ENCODE results near the gene TMBIM1.
"Not testable (repeated sequence)": the region's sequence is repeated elsewhere in the genome, so short reads cannot be mapped to it uniquely, and the experiment has no call there.

TMBIM1 gene

GRCh38 chr2:218273214-218273907, 18.9 kb downstream of the TMBIM1 start:
- not testable (repeated sequence) for DNase-seq

- peak in 53 of 56 donors; percentile 27 to 86 (median 65) for DNase-seq
Observed at GRCh38 chr2:218272531-218273212, 19.6 kb downstream of the TMBIM1 start.

- DNase-seq: no peak
Observed at GRCh38 chr2:218271865-218272530, 20.3 kb downstream of the TMBIM1 start.

GRCh38 chr2:218271487-218271797, 20.9 kb downstream of the TMBIM1 start:
- no peak for DNase-seq

- DNase-seq: peak in 4 of 56 donors; percentile 56 to 80 (median 64)
Observed at GRCh38 chr2:218270721-218271486, 21.4 kb downstream of the TMBIM1 start.

- peak; percentile 94 to 100 (median 100) for DNase-seq
Observed at GRCh38 chr2:218269900-218270720, 22.2 kb downstream of the TMBIM1 start, which contains the start of the genes AAMP and PNKD. AAMP (minus strand) TSS chr2:218270137; CDS start chr2:218270086, 51 bp downstream. PNKD (plus strand) TSS chr2:218270519; CDS start chr2:218270536, 17 bp downstream.

- DNase-seq: no peak
Observed at GRCh38 chr2:218267259-218267658, 25.0 kb downstream of the TMBIM1 start.

- no peak for DNase-seq
Observed at GRCh38 chr2:218266316-218266979, 25.9 kb downstream of the TMBIM1 start.

- DNase-seq: no peak
Observed at GRCh38 chr2:218265626-218266025, 26.7 kb downstream of the TMBIM1 start.

- DNase-seq: no peak
Observed at GRCh38 chr2:218264773-218265561, 27.3 kb downstream of the TMBIM1 start.

GRCh38 chr2:218263817-218264641, 28.3 kb downstream of the TMBIM1 start:
- DNase-seq: no peak

- no peak for DNase-seq
Observed at GRCh38 chr2:218262631-218263586, 29.4 kb downstream of the TMBIM1 start.

- no peak for DNase-seq
Observed at GRCh38 chr2:218262237-218262600, 30.1 kb downstream of the TMBIM1 start.

GRCh38 chr2:218261423-218262236, 30.7 kb downstream of the TMBIM1 start:
- DNase-seq: no peak

- no peak for DNase-seq
Observed at GRCh38 chr2:218260742-218261422, 31.4 kb downstream of the TMBIM1 start, which contains the start of gene GPBAR1. GPBAR1 (plus strand) TSS chr2:218261015; CDS start chr2:218262725, 1,710 bp downstream.

Measured in nucleus accumbens (tissue), 56 donors.